IPS DF 6.9 (cell line): ENCODE results near the gene PITPNC1.

ENCODE experiments used
- DNase-seq: peaks from one replicate; pipeline ENCODE4 v3.0.0-alpha.2; 2013; ENCODE audit warnings: low read depth, low spot score
- H3K27ac ChIP-seq: one replicate; pipeline ENCODE4 v1.5.1; 2013; ENCODE audit warnings: low read length, control low read depth
- H3K27me3 ChIP-seq: 2 replicates; pipeline ENCODE4 v1.6.1; 2013; ENCODE audit warnings: mild to moderate bottlenecking, low read length; ENCODE audit not compliant: control insufficient read depth, insufficient read depth
- H3K36me3 ChIP-seq: 2 replicates; pipeline ENCODE4 v1.6.1; 2013; ENCODE audit warnings: low read length; ENCODE audit not compliant: control insufficient read depth, insufficient read depth
- H3K4me1 ChIP-seq: 2 replicates; pipeline ENCODE4 v1.6.1; 2013; ENCODE audit warnings: low read length; ENCODE audit not compliant: control insufficient read depth, insufficient read depth
- H3K4me3 ChIP-seq: 2 replicates; pipeline ENCODE4 v1.5.1; 2013; ENCODE audit warnings: mild to moderate bottlenecking, low read length
- H3K9me3 ChIP-seq: 2 replicates; pipeline ENCODE4 v1.6.1; 2013; ENCODE audit warnings: low read length, inconsistent platforms; ENCODE audit not compliant: control insufficient read depth, insufficient read depth
- WGBS: extraction: QIAGEN DNeasy Blood & Tissue Kit; methylation state at CpG from one replicate; pipeline ENCODE4 v1.1.7; 2013; ENCODE audit warnings: mixed read lengths, missing lambda C conversion rate; ENCODE audit not compliant: insufficient read length, insufficient coverage; 5-methylcytosine and 5-hydroxymethylcytosine counted together

Gene PITPNC1

GRCh38 chr17:67521775-67522069, 144.6 kb downstream of the PITPNC1 start:
- Histone ChIP-seq H3K27ac (no peak overlapping the region), H3K27me3 (no peaks in the 10 kb centered on the region), H3K4me1 (peaks cover 9% of the 10 kb centered on the region; the same call in 1 of the 2 replicates), H3K9me3 (no peaks in the 10 kb centered on the region), H3K36me3 (no peaks in the 10 kb centered on the region), H3K4me3 (no peak overlapping the region)
- no peak for DNase-seq
- WGBS = no CpG with 5 or more reads among the region's 9 CpGs

DNA sequence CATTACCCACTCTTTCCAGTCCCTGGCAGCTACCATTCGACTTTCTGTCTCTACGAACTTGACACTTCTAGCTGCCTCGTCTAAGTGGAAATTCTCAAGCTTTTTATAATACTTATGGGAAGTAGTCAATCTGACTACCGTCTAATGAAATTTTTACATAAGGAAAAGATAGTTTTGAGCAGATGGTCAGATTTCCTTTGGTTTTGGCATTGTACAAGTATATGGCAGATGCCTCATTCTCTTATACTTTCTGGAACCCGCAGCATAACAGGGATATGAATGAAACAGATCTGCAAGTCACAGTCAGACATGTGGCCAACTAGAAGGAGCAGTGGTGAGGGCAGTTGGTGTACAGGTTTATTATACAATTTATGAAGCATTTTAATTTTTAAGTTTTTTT, 146.0 kb downstream of the PITPNC1 start:
- Histone ChIP-seq H3K4me1 (peaks cover 9% of the 10 kb centered on the region; the same call in 1 of the 2 replicates), H3K27ac (no peak overlapping the region), H3K4me3 (no peak overlapping the region), H3K36me3 (no peaks in the 10 kb centered on the region), H3K9me3 (no peaks in the 10 kb centered on the region), H3K27me3 (no peaks in the 10 kb centered on the region)
- no peak for DNase-seq
- no CpG with 5 or more reads among the region's 5 CpGs for WGBS

DNA sequence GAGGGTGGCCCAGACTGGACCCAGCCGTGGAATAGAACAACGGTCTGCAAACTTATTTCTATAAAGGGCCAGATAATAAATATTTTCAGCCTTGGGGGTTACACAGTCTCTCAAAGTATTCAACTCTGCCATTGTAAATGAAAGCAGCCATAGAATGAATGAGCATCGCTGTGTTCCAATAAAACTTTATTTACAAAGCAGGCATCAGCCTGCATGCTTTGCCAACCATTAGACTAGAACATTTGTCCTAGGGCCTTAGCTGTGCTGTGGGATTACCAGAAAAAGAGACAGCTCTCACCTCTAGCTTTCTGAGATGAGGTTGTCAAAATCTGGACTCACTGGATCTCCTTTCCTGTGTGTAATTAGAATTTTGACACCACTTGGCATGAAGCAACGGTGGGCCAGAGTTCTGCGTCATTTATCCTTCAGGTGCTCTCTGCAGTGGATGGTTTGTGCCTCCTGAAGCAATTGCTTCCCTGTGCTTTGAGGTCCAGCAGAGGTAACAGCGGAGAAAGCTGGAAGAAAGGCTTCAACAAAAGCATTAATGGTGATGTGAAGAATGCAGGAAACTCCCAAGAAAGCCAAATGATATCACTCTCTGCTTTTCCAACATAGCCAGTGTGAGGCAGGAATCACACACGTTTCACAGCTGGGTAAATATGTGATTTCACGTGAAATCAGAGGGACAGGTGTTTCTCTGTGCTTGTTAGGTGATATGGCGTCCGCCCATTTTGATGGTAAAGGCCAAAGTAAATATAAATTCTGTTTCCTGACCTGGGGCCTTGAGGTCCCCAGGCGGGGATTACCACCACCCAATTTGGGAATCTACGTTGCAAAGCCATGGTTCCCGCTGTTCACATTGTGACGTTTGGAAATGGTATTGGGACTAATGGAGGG, 148.4 kb downstream of the PITPNC1 start:
- no CpG with 5 or more reads among the region's 14 CpGs for WGBS
- no peak for DNase-seq
- Histone ChIP-seq H3K9me3 (no peaks in the 10 kb centered on the region), H3K36me3 (no peaks in the 10 kb centered on the region), H3K27ac (no peak overlapping the region), H3K4me3 (no peak overlapping the region), H3K27me3 (no peaks in the 10 kb centered on the region), H3K4me1 (peaks cover 4% of the 10 kb centered on the region; the same call in 1 of the 2 replicates)

GRCh38 chr17:67526700-67527099, 149.6 kb downstream of the PITPNC1 start:
- no peak for DNase-seq
- peaks cover 2% of the 10 kb centered on the region for H3K4me1 ChIP-seq
- WGBS = no CpG with 5 or more reads among the region's 4 CpGs

GRCh38 chr17:67528751-67529436, 151.8 kb downstream of the PITPNC1 start:
- H3K4me1 ChIP-seq = peaks cover 2% of the 10 kb centered on the region
- no peak overlapping the region for H3K4me3 ChIP-seq
- WGBS = no CpG with 5 or more reads among the region's 22 CpGs
- DNase-seq = no peak
- no peak overlapping the region for H3K27ac ChIP-seq
- H3K9me3 ChIP-seq = no peaks in the 10 kb centered on the region
- H3K36me3 ChIP-seq = no peaks in the 10 kb centered on the region
- H3K27me3 ChIP-seq = no peaks in the 10 kb centered on the region

More at GRCh38 chr17:67526700-67527099, 149.6 kb downstream of the PITPNC1 start:
- Histone ChIP-seq H3K36me3 (no peaks in the 10 kb centered on the region), H3K27ac (no peak overlapping the region), H3K4me3 (no peak overlapping the region), H3K9me3 (no peaks in the 10 kb centered on the region), H3K27me3 (no peaks in the 10 kb centered on the region)

GRCh38 chr17:67531291-67531690, 154.2 kb downstream of the PITPNC1 start:
- no CpG with 5 or more reads among the region's 12 CpGs for WGBS
- H3K27ac ChIP-seq = no peak overlapping the region
- no peaks in the 10 kb centered on the region for H3K9me3 ChIP-seq
- peaks cover 2% of the 10 kb centered on the region for H3K4me1 ChIP-seq
- H3K27me3 ChIP-seq = no peaks in the 10 kb centered on the region
- no peak overlapping the region for H3K4me3 ChIP-seq
- no peak for DNase-seq
- no peaks in the 10 kb centered on the region for H3K36me3 ChIP-seq

DNA sequence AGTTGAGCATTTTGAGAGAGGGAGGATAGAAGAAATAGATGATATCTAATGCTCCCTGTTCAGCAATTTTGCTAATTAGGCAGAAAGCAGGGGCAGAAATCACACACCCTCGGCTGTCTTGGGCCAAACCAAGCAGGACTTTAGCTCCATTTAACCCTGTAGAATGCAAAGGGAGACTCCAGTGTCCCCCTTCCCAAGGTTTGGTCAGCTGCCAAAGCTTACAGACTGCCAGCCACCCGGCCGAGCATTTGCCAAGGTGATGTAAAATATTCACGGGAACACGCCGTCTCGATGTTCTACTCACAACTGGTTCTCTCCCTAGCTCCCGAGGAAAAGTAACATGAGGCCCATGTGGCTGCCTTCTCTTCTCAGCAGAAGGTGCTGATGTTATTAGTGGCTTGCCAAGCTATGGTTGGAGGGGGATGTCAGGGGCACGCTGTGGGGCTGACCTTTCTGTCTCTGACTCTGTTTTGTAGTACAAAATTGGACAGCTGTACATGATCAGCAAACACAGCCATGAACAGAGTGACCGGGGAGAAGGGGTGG, 155.3 kb downstream of the PITPNC1 start:
- Histone ChIP-seq H3K9me3 (no peaks in the 10 kb centered on the region), H3K36me3 (no peaks in the 10 kb centered on the region), H3K4me3 (no peak overlapping the region), H3K27ac (no peak overlapping the region), H3K27me3 (no peaks in the 10 kb centered on the region), H3K4me1 (peaks cover 2% of the 10 kb centered on the region)
- WGBS = no CpG with 5 or more reads among the region's 10 CpGs
- no peak for DNase-seq

- Histone ChIP-seq H3K36me3 (no peaks in the 10 kb centered on the region), H3K4me1 (no peaks in the 10 kb centered on the region; the same call in 1 of the 2 replicates), H3K4me3 (no peak overlapping the region), H3K9me3 (no peaks in the 10 kb centered on the region), H3K27ac (no peak overlapping the region), H3K27me3 (no peaks in the 10 kb centered on the region)
- DNase-seq = no peak
- no CpG with 5 or more reads among the region's 3 CpGs for WGBS
These were observed 157.9 kb downstream of the PITPNC1 start for GRCh38 chr17:67534941-67535340.

- Histone ChIP-seq H3K4me1 (no peaks in the 10 kb centered on the region), H3K9me3 (no peaks in the 10 kb centered on the region), H3K36me3 (no peaks in the 10 kb centered on the region), H3K27me3 (no peaks in the 10 kb centered on the region), H3K4me3 (no peak overlapping the region), H3K27ac (no peak overlapping the region)
- DNase-seq = no peak
- WGBS = no CpG with 5 or more reads among the region's 11 CpGs
These were observed 165.4 kb downstream of the PITPNC1 start for GRCh38 chr17:67542219-67543114.
